Activated CD4-positive, alpha-beta T cell treated with anti-CD3 and anti-CD28 coated beads, Interleukin-2, amount 50 U/mL, for 48 hours (primary cell): ENCODE data around the gene PXT1.
"Not testable (repeated sequence)": the region's sequence is repeated elsewhere in the genome, so short reads cannot be mapped to it uniquely, and the experiment has no call there.

Source experiments
- DNase-seq, 2 experiments: peaks; one replicate each; pipeline ENCODE4 v3.0.0-alpha.2; 2020

The PXT1 gene

DNA sequence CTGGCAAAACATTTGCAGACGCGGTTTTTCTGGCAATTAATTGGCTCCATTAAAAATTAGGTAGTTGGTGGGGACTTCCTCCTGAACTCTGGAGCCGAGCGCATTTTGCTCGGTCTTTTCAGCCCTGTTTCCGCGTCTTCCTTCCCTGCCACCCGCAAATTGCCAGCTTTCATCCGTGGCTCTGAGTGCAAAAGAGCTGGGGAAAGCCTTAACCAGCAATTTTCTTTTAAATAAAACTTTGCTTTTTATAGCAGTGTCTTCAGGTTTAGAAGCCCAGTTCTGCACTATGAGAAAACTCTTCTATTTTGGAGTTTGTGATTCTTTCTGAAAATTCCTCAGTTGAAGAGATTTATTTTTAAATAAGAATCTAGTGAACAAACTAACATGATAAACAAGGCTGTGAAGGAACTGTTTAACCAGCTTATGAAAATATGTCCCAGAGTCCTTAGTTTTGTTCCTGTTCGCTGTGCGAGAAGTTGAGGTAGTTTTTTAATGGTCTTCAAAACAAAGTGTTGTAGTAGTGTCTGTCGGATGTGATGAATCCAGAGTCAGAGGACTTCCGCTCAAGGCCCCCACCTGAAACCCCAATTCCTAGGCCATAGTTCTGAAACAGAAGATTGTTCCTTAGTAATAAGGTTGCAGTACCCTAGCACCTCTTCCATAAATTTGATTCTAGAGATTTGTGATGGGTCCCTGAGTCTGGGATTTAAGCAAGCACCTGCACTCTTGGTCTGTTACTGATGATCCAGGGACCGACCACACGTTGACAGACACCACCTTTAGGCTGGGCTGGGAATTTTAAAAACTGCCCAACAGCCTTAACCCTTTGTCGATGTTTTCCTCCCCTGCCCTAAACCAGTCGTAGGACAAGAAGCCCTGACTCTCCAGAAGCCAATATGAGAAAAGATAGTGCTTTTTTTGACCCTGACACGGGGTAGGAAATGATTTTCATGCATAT lies 1.1 kb upstream of the PXT1 start:
- peak in 1 of 2 experiments; percentile 12 for DNase-seq

DNA sequence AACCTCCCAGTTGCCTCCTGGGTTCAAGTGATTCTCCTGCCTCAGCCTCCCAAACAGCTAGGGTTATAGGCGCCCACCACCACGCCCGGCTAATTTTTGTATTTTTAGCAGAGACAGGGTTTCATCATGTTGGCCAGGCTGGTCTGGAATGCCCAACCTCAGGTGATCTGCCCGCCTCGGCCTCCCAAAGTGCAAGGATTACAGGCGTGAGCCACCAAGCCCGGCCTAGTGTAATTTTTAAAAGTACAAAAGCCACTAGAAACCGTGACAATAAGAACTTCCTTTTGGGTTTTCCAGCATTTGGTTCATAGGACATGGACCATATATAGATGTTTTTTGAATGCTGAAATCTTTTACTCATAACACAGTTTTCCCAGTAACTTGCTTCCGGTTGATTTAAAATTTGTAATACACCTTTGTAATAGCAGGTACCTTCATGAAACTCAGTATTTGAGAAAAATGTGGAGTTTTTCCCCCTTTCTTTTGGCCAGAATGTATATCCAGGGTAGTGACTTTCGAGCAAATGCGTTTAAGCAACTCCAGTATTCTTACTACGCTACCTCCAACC lies 467 bp downstream of the PXT1 start:
- DNase-seq, result peak in 1 of 2 experiments; percentile 19

DNA sequence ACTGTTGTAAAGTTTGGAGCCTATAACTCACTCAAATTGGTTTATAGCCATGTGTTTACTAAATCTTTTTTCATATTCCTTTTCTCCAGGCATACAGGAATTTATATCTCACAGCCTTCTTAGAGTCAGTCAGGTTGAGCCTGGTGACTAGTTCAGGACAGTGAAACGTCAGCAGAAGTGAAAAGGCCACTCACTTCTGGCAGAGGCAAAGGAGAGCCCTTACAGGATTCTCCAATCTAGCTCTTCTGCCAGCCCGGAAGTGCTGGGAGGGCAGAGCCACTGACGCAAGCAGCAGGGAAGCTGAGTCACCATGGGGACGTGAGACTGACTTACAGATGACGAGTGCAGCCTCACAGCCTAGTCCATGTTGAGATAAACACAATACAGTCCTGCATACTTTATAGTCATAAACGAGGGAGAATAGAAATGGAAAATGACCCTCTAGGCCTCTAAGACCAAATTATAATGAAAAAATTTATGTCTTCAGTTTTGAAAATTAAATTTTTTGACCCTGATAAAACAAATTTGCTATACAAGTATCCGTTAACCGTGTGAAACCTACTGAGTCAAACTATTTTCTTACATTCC lies 1.3 kb downstream of the PXT1 start:
- DNase-seq, result peak; percentile 84 to 90

DNA sequence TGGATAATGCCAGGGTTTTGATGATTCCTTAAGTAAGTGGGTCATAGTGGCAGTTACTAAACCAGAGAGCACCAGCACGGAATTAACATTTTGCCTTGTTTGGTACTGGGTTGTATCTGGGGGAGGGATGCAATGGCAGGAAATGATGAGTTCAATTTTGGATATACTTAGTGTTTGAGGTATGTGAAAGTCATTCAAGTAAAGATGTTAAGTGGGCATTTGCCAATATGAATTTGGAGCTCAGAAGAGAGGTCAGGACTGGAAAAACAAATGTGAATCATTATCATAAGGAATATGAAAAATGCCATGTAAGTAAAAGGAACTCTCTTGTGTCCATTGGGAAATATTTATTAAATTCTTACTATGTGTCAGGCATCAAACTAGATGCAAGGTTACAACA lies 6.2 kb downstream of the PXT1 start:
- no peak for DNase-seq

DNA sequence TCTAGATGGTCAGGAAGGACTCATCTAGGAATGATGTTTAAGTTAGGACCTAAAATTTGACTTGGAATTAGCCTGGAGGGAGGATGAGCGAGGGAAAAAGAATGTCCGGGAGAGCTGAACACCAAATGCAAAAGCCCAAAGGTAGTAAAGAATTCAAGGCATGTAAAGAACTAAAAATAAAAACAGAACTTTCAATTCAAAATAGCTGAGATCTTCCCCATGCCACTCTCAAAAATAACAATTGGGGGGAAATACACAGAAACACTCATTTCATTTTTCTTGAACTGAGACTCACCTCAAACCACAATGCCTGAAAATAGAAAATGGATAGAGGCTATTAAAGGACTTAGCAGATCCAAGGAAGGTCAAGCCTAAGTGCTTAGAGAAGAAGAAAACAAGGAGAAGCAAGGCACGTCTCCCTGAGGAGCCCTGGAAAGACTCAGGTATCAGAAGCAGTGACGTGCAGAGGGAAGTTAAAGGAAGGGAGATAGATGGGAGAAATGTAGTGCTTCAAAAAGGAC lies 10.4 kb downstream of the PXT1 start:
- no peak for DNase-seq

DNA sequence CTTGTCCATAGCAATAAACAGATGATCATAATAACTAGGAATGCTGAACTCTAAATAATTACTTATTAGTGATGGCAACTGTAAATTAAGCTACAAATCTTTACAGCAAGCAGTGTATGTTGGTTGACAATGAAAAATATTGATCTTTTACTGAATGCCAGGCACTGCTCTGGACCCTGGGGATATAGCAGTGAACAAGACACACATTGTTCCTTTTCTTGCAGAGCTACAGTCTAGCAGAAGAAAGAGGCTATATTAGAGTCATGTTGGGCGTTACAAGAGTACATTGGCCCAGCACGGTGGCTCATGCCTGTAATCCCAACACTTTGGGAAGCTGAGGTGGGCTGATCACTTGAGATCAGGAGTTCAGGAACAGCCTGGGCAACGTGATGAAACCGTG lies 11.5 kb downstream of the PXT1 start:
- DNase-seq, result no peak

DNA sequence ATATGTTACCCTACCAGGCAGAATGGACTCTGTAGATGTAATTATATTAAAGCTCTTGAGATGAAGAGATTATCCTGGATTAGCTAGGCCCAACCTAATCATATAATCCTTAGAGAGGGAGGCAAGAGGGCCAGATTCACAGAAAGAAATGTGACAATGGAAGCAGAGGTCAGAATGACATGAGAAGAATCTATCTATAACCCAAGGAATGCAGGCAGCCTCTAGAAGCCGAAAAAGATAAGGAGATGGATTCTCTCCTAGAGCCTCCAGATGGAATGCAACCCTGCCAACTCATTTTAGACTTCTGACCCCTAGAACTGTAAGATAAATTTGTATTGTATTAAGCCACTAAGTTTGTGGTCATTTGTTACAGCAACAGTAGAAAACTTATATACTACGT lies 12.3 kb downstream of the PXT1 start:
- no peak for DNase-seq

DNA sequence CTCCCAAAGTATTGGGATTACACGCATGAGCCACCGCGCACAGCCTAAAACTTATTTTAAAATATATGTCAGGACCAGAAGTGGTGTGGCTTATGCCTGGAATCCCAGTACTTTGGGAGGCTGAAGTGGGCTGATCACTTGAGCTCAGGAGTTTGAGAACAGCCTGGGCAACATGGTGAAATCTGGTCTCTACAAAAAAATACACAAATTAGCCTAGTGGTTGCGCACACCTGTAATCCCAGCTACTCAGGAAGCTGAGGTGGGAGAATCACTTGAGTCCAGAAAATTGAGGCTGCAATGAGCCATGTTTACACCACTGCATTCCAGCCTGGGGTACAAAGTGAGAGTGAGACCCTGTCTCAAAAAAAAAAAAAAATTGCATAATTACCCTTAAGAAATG lies 13.7 kb downstream of the PXT1 start:
- no peak for DNase-seq

DNA sequence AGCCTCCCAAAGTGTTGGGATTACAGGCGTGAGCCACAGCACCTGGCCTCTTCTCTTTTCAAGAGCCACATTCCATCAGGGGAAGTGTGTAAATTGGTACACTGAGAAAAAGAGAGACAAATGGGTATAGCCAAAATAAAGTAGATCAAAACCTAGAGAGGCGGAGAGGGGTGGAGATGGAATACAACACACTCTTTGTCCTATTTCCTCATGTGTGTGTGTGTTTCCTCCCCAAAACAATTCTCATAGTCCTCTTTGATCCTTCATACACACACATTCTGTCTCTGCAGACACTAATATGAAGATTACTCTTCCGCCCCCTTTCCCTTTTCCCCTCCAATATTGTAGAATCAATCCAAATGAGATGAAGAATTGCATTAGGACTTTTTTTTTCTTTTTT lies 16.0 kb downstream of the PXT1 start:
- DNase-seq, result no peak

DNA sequence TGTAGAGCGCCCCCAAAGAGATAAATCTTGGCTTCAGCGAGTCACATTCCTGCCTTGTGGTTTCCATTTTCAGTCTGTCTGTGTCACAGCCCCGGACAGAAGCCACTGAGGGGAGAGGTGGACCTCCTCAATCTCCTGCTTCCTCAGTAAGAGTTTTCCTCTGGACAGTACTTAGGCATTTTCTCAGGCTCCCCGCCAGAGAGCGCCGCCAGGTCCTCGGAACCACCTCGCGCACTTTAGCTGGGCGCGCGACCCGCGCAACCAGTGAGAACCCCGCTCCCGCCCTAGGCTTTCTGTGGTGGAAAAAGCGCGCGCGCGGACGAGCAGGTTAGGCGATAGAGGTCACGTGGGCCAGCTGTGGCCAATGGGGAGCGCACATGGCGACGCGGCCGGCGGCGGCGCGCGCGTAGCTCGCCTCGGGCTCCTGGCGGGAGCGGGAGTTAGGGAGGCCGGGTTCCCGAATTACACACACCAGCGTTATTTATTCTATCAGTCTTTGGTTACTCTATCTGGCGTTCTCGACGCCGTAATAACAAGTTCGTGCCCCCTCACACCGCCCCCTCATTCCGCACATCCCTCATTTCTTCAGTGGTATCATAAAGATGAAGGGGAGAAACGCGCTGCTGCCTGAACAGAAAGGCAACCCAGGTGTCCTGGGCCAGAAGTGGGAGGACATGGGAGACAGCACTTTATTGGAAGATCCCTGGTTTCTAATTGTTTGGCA lies 19.4 kb downstream of the PXT1 start:
- DNase-seq, result peak; percentile 98 to 99

DNA sequence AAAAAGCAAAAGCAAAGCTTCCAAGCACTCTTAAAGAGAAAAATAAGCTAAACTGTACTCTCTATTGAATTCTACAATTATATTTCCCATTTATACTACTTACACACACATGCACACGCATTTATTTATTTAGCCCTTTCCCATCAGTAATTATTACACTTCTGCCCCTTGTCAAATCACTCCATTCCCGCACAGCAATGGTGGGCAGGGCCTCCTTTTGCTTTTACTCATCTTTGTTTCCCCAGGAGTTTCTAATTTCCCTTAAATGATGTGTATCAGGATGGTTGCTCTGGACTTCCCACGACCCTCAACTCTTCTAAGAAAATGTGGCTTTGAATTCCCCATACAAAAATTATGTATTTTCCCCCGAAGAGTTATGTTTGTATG lies 19.9 kb downstream of the PXT1 start:
- peak in 1 of 2 experiments; percentile 5 for DNase-seq

DNA sequence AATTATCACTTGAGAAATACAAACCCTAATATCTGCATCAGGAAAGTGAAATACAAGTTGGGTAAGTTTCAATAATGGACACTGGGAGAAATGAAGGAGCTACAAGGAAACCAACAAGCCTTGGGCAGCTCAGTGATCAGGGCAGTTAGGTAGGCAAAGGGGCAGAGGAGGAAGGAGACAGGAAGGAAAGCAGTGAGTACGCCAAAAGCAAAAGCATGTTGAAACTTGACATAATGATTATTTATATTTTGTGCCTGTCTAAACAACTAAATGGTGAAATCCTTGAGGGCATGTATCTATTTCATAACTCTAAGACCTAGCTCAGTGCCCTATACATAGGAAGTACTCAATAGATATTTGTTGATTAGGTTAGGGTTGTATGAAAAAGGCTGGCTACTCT lies 23.3 kb downstream of the PXT1 start:
- no peak for DNase-seq

DNA sequence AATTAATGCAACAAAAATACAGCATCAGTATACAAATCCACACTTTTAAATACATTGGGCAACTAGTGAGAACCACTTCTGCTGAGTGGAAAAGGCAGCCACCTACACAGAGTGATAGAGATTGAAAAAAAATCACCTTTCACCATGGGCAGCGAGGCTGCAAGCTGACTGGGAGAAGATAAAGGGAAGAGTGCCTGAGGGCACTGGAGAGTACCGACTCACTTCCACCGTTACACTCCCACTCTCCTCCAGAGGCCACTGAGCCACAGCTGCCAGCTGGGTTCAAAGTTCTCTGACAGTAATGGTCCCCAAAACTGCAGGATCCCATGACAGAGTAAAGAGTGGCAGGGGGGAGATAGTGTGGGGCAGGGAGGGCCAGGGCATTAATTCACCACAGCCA lies 24.1 kb downstream of the PXT1 start:
- DNase-seq, result no peak

DNA sequence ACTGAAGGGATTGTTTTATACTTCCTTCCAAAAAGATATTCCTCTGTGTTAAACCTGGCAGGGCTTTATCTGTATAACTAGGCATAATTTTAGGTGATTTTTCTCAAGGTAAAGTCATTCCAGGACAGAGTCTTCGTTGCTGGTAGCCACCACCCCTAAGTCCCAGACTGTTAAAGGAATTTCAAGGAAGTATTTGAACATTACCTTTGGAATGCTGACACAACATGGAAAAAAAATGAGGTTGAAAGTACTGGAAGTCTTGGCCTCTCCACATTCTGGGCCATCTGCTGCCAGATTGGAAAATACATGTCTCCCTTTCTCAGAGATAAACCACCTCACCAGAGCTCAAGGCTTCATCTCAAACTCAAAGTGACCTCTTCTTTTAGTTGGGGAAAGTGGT lies 28.2 kb downstream of the PXT1 start:
- no peak for DNase-seq

DNA sequence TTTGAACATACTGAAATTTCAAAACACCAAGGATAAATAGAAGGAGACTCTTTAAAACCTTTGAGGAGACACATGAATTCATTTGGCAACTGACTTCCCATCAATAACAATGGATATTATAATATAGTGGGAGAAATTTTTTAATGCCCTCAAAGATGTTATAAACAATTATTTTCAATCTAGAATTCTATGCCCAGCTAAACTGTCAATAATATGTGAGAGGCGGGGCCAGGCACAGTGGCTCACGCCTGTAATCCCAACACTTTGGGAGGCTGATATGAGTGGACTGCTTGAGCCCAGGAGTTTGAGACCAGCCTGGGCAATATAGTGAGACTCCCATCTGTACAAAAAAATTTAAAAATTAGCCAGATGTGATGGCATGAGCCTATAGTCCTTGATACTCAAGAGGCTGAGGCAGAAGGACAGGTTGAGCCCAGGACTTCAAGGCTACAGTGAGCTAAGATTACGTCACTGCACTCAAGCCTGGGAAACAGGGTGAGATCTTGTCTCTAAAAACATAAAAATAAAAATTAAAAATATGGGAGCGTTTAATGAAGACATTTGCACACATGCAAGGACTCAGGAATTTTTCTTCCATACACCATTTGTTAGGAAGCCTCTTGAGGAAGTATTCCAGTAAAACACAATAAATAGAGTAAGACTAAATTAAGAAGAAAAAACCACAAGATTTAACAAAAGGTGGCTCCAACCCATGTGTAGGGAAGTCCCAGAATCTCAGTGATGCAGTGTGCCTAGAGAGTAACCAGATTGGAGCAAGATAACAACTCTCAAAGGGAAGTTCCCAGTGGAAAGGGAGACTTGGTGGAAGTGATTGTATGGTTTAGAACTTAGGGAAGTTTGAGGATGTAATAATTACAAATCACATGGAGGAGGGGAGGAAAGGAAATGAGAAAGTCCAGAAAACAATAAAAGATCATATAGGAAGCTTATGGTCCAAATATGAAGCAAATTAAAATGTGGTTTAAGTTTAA lies 28.9 kb downstream of the PXT1 start:
- no peak for DNase-seq

DNA sequence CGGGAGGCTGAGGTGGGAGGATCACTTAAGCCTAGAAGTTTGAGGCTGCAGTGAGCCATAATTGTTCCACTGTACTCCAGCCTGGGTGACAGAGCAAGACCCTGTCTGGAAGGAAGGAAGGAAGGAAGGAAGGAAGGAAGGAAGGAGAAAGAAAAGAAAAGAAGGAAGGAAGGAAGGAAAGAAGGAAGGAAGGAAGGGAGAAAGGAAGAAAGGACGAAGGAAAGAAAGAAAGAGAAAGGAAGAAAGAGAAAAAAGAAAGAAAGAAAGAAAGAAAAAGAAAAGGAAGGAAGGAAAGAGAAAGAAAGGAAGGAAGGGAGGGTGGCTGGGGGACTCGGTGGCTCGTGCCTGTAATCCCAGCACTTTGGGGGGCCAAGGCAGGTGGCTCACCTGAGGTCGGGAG lies 32.9 kb downstream of the PXT1 start:
- not testable (repeated sequence) for DNase-seq

DNA sequence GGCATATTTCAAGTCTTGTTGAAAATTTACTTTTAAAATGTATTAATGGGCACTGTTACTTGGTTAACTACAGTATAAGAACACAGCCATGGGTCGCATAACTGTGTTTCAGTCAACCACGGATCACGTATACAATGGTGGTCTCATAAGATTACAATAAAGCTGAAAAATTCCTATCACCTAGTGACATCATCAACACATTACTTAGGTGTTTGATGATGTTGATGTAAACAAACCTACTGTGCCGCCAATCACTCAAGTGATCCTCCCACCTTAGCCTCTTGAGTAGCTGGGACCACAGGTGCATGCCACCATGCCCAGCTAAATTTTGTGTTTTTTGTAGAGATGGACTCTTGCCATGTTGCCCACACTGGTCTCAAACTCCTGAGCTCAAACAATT lies 38.5 kb downstream of the PXT1 start:
- no peak for DNase-seq

DNA sequence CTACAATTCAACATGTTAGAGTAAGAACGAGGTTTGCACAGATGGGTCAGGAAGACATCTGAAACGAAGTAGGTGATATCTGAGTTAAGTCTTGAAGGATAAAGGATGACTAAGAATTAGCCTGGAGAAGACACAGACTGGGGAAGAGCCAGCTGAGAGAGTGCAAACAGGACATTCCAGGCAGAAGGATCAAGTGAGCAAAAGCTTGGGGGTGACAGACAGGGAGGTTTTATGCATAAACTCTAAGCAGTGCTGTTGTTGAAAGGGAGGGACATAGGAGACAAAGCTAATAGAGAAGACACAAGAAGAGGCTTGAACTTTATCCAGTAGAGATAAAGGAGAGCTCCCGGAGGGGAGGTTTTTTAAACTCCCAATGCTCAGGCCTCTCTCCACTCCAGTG lies 40.2 kb downstream of the PXT1 start:
- DNase-seq, result no peak

DNA sequence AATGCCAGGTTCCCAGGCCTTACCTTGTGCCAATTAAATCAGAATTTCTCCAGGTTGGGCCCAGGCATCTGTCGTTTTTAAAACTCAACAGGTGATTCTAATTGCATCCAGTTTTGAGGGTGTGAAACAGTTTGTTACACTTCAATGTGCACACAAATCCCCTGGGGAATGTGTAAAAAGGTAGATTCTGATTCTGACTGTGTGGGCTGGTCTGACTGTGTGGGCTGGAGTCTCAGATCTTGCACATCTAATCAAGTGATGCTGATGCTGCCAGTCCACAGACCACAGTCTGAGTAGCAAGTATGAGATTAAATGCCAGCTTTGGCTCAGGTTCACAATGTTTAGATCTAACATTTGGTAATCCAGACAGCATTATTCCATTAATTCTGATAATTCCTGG lies 42.7 kb downstream of the PXT1 start:
- DNase-seq, result no peak

DNA sequence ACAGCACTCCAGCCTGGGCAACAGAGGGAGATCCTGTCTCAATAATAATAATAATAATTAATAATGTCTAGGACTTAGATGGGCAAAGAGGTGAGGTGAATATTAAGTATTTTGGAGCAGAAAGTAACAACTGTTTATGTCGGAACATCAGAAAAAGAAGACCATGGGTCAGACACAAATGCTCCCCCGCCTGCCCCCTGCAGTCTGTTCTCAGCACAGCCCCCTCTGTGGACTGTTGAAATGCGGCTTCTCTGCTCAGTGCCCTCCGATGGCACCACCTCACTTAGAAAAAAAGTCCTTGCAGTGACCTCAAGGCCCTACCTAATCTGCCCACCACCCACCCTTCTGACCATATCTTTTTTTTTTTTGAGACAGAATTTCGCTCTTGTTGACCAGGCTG lies 50.0 kb downstream of the PXT1 start:
- DNase-seq, result no peak

DNA sequence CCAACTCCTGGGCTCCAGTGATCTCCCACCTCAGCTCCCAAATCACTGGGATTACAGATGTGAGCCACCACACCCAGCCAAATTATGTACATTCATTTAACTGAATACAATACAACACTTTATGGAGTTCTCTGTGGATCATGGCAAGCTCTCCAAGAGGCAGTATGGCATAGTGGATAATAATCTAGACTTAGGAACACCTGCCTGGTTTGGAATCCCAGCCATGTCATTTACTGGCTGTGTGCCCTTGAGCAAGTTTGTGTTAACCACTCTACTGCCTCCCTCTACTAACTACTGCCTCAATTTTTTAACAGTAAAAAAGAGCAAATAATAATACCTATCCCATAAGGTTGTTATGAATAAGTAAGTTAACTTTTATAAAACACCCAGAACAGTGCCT lies 53.3 kb downstream of the PXT1 start:
- DNase-seq, result no peak
